Spleen (tissue), 11 donors: Measurements from ENCODE around the gene MBOAT2. TPM values are rescaled to one million over a fixed set of nuclear protein-coding genes. Genes with fewer than 3 reads are reported as not detected.

Experiments
- DNase-seq: peaks from one replicate; pipeline ENCODE4 v3.0.0-alpha.2; 2020
- H3K27ac ChIP-seq, 8 donors: fragments of 200-600 bp; sonication (generic) in 7 of 8; 1 replicate in 4 of 8; 2 replicates in 4 of 8; pipeline versions ENCODE4 v1.5.0 to v1.8.0; 2016 to 2021; ENCODE audit warnings: inconsistent platforms in 4 of 8, mild to moderate bottlenecking in 4 of 8, moderate library complexity in 1 of 8
- H3K27me3 ChIP-seq, 7 donors: fragments of 200-600 bp; sonication (generic) in 6 of 7; replicated peaks in 1 of 7; 1 replicate in 4 of 7; 2 replicates in 3 of 7; pipeline versions ENCODE4 v1.5.0 to v1.8.0; 2016 to 2021; ENCODE audit warnings: inconsistent platforms in 3 of 7, mild to moderate bottlenecking in 1 of 7
- H3K36me3 ChIP-seq, 6 donors: fragments of 200-600 bp; sonication (generic) in 5 of 6; 1 replicate in 4 of 6; 2 replicates in 2 of 6; pipeline versions ENCODE4 v1.5.0 to v1.8.0; 2016 to 2021; ENCODE audit warnings: inconsistent platforms in 2 of 6
- H3K4me1 ChIP-seq, 6 donors: fragments of 200-600 bp; sonication (generic) in 5 of 6; 1 replicate in 3 of 6; 2 replicates in 3 of 6; pipeline versions ENCODE4 v1.5.0 to v1.8.0; 2016 to 2021; ENCODE audit warnings: inconsistent platforms in 3 of 6
- H3K4me3 ChIP-seq, 8 donors: fragments of 200-600 bp; sonication (generic) in 7 of 8; 1 replicate in 4 of 8; 2 replicates in 4 of 8; pipeline versions ENCODE4 v1.5.0 to v1.8.0; 2016 to 2021; ENCODE audit warnings: inconsistent platforms in 4 of 8, mild to moderate bottlenecking in 4 of 8, moderate library complexity in 2 of 8
- H3K9me3 ChIP-seq, 8 donors: fragments of 200-600 bp; sonication (generic) in 7 of 8; 1 replicate in 4 of 8; 2 replicates in 4 of 8; pipeline versions ENCODE4 v1.5.0 to v1.8.0; 2016 to 2021; ENCODE audit warnings: inconsistent platforms in 4 of 8
- POLR2A ChIP-seq, 3 donors: fragments of 450-650 bp; IDR thresholded peaks; one replicate each; pipeline ENCODE4 v1.5.1; 2017; ENCODE audit warnings: antibody characterized with exemption in 3 of 3, mild to moderate bottlenecking in 1 of 3
- POLR2AphosphoS5 ChIP-seq, 3 donors: sonication (generic); formaldehyde crosslinking; IDR thresholded peaks; one replicate each; pipeline ENCODE4 v1.5.1; 2017; ENCODE audit warnings: antibody characterized with exemption in 3 of 3
- WGBS, 5 donors: extraction: QIAGEN DNeasy Blood & Tissue Kit in 3 of 5; methylation state at CpG; one replicate each; pipeline versions ENCODE4 v1.1.5 to v1.1.7; 2013 to 2018; 5-methylcytosine and 5-hydroxymethylcytosine counted together
- intact Hi-C: fragments of 100-400 bp; cut with DNase I; formaldehyde crosslinking; loops from one replicate; pipeline ENCODE4 v1.15.0; 2023; ENCODE audit warnings: low total_unique reads
- polyA plus RNA-seq, 3 donors: library from polyadenylated mRNA; stranded (reverse); fragments of 200-250 nt; gene quantifications; one replicate each; pipeline ENCODE4 v1.2.1, GENCODE V29; 2013
- total RNA-seq, 7 donors: library from RNA; depleted of rRNA in 3 of 7; stranded (reverse); fragments of >200 nt in 3 of 7; fragmentation: NEBNext Ultra II Directional in 4 of 7; extraction: Animal tissue kit (Norgen Biotek cat#: 25700) in 4 of 7; gene quantifications; one replicate each; pipeline versions ENCODE4 v1.1.0 to v1.2.1, GENCODE V29; 2016 to 2021
- TF ChIP-seq, protein P1 (sequence below), 11 experiments: fragments of 200-600 bp in 7 of 11; fragments of 450-650 bp in 4 of 11; sonication (generic) in 4 of 11; IDR thresholded peaks in 8 of 11; conservative IDR thresholded peaks in 3 of 11; 1 replicate in 7 of 11; 2 replicates in 4 of 11; pipeline versions ENCODE4 v1.4.0 to v1.8.0; 2016 to 2021; ENCODE audit warnings: antibody characterized with exemption in 11 of 11, inconsistent platforms in 4 of 11, mild to moderate bottlenecking in 1 of 11
- donor health status: healthy with polysubstance abuse.
- donor health status: DM: no; HTN: no; CAD: no; lungs with moderate emphysema.
- donor health status: DM: no; HTN: no; CAD: no.
- donor health status: Bipolar disorder and iron deficiency.
- donor health status: healthy.
- donor health status: DM: no; HTN: no; CAD: no.
- donor health status: DM: yes; HTN: yes; CAD: no.

MBOAT2 gene
- total and polyA plus RNA-seq, 10 donors: 1.9 to 44.1 (median 18.3) TPM

DNA sequence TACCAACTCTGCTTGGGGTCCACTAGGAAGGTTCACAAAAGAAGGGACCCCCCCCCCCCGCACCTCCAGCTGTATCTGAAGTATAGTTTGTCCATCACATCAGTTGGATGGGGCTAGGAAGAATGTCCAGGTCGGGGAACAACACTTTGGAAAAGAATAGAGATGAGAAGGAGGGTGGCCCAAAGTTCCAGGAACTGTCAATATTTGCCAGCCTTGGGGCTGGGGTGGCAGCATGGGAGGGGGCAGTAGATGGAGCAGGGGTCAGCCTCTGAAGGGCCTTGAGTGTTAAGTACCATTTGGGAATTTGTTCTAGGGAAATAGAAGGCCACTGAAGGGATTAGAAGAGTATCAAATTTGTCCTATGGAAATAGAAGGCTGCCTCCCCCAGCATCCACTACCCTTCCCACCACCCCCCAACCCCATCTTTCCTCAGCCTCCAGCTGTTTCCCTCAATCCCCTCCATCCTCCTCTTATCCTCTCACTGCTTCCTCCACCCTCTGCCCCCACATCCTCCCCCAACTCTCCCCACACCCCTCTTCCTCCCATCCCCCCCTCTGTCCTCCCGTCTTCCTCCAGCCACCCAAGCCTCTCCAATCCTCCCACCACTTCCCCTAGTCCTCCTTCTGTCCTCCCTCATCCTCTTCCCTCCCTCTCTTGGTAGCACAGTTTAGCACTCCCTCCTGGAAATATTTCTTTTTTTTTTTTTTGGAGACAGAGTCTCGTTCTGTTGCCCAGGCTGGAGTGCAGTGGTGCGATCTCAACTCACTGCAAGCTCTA, 164.1 kb downstream of the MBOAT2 start:
- DNase-seq: no peak
- 57 to 74% (median 70%) methylated on average over 5 of the region's 5 CpGs for WGBS, 5 donors
- no peaks in the 10 kb centered on the region for H3K9me3 ChIP-seq
- H3K4me3 ChIP-seq: peak overlapping the region in 1 of 8 donors; percentile 82
- no peaks in the 10 kb centered on the region for H3K36me3 ChIP-seq
- intact Hi-C loops: no loop called here
- peaks cover 22 to 38% (median 32%) of the 10 kb centered on the region in 6 donors for H3K4me1 ChIP-seq
- H3K27me3 ChIP-seq: peaks cover 0 to 6% (median 0%) of the 10 kb centered on the region in 7 donors
- TF ChIP-seq POLR2A (IDR thresholded peaks at IDR 0.05) (no peak), POLR2AphosphoS5 (IDR thresholded peaks at IDR 0.05) (no peak)
- TF ChIP-seq, protein P1, sequence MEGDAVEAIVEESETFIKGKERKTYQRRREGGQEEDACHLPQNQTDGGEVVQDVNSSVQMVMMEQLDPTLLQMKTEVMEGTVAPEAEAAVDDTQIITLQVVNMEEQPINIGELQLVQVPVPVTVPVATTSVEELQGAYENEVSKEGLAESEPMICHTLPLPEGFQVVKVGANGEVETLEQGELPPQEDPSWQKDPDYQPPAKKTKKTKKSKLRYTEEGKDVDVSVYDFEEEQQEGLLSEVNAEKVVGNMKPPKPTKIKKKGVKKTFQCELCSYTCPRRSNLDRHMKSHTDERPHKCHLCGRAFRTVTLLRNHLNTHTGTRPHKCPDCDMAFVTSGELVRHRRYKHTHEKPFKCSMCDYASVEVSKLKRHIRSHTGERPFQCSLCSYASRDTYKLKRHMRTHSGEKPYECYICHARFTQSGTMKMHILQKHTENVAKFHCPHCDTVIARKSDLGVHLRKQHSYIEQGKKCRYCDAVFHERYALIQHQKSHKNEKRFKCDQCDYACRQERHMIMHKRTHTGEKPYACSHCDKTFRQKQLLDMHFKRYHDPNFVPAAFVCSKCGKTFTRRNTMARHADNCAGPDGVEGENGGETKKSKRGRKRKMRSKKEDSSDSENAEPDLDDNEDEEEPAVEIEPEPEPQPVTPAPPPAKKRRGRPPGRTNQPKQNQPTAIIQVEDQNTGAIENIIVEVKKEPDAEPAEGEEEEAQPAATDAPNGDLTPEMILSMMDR (IDR thresholded peaks at IDR 0.05 in 8 of 11, conservative IDR thresholded peaks at IDR 0.05 in 3 of 11): no peak
- H3K27ac ChIP-seq: no peak overlapping the region

DNA sequence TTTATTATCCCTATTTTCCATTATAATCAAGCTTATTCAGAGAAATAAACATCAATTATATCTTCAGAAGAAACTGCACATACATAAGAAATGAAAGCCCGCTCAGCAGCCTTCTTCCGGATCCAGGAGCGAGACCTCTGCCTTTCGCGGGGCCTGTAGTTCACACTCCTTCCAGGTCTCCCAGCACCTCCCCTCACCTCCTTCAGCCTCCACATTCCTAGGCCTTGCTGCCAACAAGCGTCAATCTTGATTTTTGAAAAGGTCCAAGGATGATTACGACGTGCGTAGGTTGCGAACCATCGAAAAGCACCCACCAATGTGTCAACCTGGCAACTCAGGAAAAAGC, 165.7 kb downstream of the MBOAT2 start:
- peak overlapping the region in 5 of 8 donors; percentile 79 to 94 (median 88) for H3K27ac ChIP-seq
- H3K4me3 ChIP-seq: peak overlapping the region; percentile 68 to 98 (median 92)
- no peaks in the 10 kb centered on the region for H3K27me3 ChIP-seq
- TF ChIP-seq, protein P1 (IDR thresholded peaks at IDR 0.05 in 8 of 11, conservative IDR thresholded peaks at IDR 0.05 in 3 of 11): no peak
- no peak for TF ChIP-seq POLR2AphosphoS5 (IDR thresholded peaks at IDR 0.05)
- no peak for TF ChIP-seq POLR2A (IDR thresholded peaks at IDR 0.05)
- H3K36me3 ChIP-seq: no peaks in the 10 kb centered on the region
- no peak for DNase-seq
- no peaks in the 10 kb centered on the region for H3K9me3 ChIP-seq
- H3K4me1 ChIP-seq: peaks cover 22 to 55% (median 38%) of the 10 kb centered on the region in 6 donors
- WGBS, 5 donors: 79 to 85% (median 79%) methylated on average over 11 of the region's 11 CpGs
- intact Hi-C loops: no loop called here

DNA sequence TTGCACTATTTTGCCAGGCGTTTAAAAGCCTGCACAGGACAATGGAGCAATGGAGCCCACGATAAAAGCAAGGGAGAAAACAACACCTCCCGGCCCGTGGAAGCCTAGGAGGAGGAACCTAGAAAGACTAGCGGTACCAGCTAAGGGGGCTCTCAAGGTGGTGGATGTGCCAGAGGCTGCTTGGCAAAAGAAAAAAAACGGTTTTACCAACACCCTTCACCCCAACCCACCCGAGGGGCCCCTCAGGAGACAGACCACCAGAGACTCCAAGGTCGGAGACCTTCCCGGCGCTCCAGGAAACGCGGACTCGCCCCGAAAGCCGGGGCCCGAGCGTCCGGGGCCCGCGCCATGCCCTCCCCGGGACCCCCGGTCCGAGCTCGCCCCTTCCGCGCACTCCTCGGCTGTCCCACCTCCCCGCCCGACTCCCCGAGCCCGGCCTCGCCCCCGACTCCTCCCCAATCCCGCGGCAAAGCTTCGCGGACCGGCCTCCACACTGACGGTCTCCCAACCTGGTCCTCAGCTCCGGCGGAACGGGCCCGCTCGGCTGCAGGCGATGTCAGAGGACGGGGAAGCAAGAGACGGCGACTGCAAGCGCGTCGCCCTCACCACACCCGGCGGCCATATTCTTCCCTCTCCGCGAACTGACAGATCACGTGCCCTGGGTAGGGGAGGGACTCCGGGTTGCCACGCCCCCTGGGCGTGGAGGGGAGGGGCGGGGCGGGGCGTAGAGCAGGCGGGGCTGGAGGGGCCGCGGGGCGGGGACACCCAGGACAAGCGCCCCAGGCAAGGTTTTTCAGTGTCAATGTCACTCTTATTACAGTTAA, 166.3 kb downstream of the MBOAT2 start, which contains the start of gene KIDINS220:
TSS of gene KIDINS220 (minus strand) at position 643 of the 824 bp plus-strand sequence. CDS start 10,520 bp downstream, outside the sequence.
- Histone ChIP-seq H3K27me3 (no peaks in the 10 kb centered on the region), H3K36me3 (no peaks in the 10 kb centered on the region), H3K27ac (peak within 1 kb of the TSS in 7 of 8 donors; percentile 66 to 94 (median 81)), H3K4me3 (peak within 1 kb of the TSS; percentile 68 to 98 (median 92)), H3K4me1 (peaks cover 22 to 60% (median 38%) of the 10 kb centered on the region in 6 donors), H3K9me3 (no peaks in the 10 kb centered on the region)
- TF ChIP-seq, protein P1 (IDR thresholded peaks at IDR 0.05 in 8 of 11, conservative IDR thresholded peaks at IDR 0.05 in 3 of 11): no peak
- TF ChIP-seq POLR2AphosphoS5 (IDR thresholded peaks at IDR 0.05): peak; percentile 93 to 95 (median 93)
- TF ChIP-seq POLR2A (IDR thresholded peaks at IDR 0.05): peak in 1 of 3 donors; percentile 34
- WGBS, 5 donors: 0 to 1% (median 0%) methylated on average over 24 to 67 of the region's 67 CpGs
- intact Hi-C loops: no loop called here
- peak; percentile 95 for DNase-seq

DNA sequence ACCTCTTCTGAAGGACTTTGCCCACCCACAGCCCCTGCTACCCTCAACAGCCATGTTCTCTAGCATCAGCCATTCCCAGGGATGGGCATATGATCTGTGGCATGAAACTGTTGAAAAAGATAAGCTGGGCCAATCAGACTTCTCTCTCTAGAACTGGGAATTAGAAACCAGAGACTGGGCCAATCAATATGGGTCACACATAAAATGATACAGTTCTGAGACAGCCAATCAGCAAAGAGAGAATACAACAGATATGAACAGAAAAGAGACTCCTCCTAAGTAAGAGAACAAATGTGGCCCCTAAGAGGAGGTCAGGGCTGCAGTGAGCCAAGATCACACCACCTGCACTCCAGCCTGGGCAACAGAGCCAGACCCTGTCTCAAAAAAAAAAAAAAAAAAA, 168.2 kb downstream of the MBOAT2 start:
- Histone ChIP-seq H3K27me3 (no peaks in the 10 kb centered on the region), H3K36me3 (no peaks in the 10 kb centered on the region), H3K27ac (no peak overlapping the region), H3K4me3 (no peak overlapping the region), H3K4me1 (peaks cover 22 to 75% (median 41%) of the 10 kb centered on the region in 6 donors), H3K9me3 (no peaks in the 10 kb centered on the region)
- no peak for TF ChIP-seq POLR2A (IDR thresholded peaks at IDR 0.05)
- no peak for TF ChIP-seq POLR2AphosphoS5 (IDR thresholded peaks at IDR 0.05)
- TF ChIP-seq, protein P1 (IDR thresholded peaks at IDR 0.05 in 8 of 11, conservative IDR thresholded peaks at IDR 0.05 in 3 of 11): no peak
- DNase-seq: no peak
- intact Hi-C loops: no loop called here
